IMR-90 (cell line): Measurements from ENCODE around the gene CLEC20A. TPM values are rescaled to one million over a fixed set of nuclear protein-coding genes. Genes with fewer than 3 reads are reported as not detected.
A peak's percentile ranks its signal among the peaks of the same experiment; 100 is the strongest.

ENCODE experiments used
- ATAC-seq: fragments of 200-7000 bp; cut with Tn5 transposase; 2 replicates; pipeline ENCODE4 v1.9.1; 2020; ENCODE audit warnings: low read depth, mild to moderate bottlenecking, moderate library complexity
- BruUV-seq: library from RNA; stranded (reverse); fragments of 400-500 nt; replicated peaks from 2 replicates; lab custom pipeline; 2021; lab: Mats Ljungman, UMichigan
- CTCF ChIA-PET: fragments of 300-600 bp; formaldehyde crosslinking; extraction: SDS; loops from one replicate; lab custom pipeline; 2021; ENCODE audit warnings: antibody characterized with exemption; lab: Yijun Ruan, JAX
- POLR2A ChIA-PET: fragments of 300-600 bp; sonication (Branson Sonifier 250); formaldehyde crosslinking; loops from one replicate; lab custom pipeline; 2022; ENCODE audit warnings: antibody characterized with exemption; ENCODE audit not compliant: unreplicated experiment; lab: Charles Lee
- DNase-seq: peaks from one replicate; pipeline ENCODE4 v3.0.0; 2013
- H2AFZ ChIP-seq: replicated peaks from 2 replicates; pipeline ENCODE3; 2013; ENCODE audit warnings: low read length, mild to moderate bottlenecking; ENCODE audit not compliant: poor library complexity
- H2AK5ac ChIP-seq: 2 replicates; pipeline ENCODE4 v1.6.1; 2013; ENCODE audit warnings: low read depth, low read length, inconsistent platforms
- H2AK9ac ChIP-seq: replicated peaks from 2 replicates; pipeline ENCODE3; 2013; ENCODE audit warnings: mild to moderate bottlenecking, low read depth, low read length, moderate library complexity; ENCODE audit not compliant: poor library complexity
- H2BK120ac ChIP-seq: 2 replicates; pipeline ENCODE4 v1.6.1; 2013; ENCODE audit warnings: low read depth, low read length, inconsistent platforms
- H2BK15ac ChIP-seq: 3 replicates; pipeline ENCODE4 v1.6.1; 2013; ENCODE audit warnings: low read depth, low read length, inconsistent platforms
- H2BK20ac ChIP-seq: 2 replicates; pipeline ENCODE4 v1.6.1; 2013; ENCODE audit warnings: low read depth, mild to moderate bottlenecking, inconsistent platforms, low read length, moderate library complexity
- H2BK5ac ChIP-seq: 2 replicates; pipeline ENCODE4 v1.6.1; 2013; ENCODE audit warnings: mild to moderate bottlenecking, low read depth, low read length, inconsistent platforms; ENCODE audit not compliant: poor library complexity, severe bottlenecking
- H3K14ac ChIP-seq: replicated peaks from 2 replicates; pipeline ENCODE4 v1.6.1; 2013; ENCODE audit warnings: low read depth, low read length, inconsistent platforms
- H3K18ac ChIP-seq: 2 replicates; pipeline ENCODE4 v1.6.1; 2013; ENCODE audit warnings: low read depth, low read length, control low read depth
- H3K23ac ChIP-seq: 2 replicates; pipeline ENCODE4 v1.6.1; 2013; ENCODE audit warnings: low read depth, low read length, inconsistent platforms
- H3K27ac ChIP-seq: 2 replicates; pipeline ENCODE4 v1.5.1; 2013; ENCODE audit warnings: mild to moderate bottlenecking, control low read depth, low read length; ENCODE audit not compliant: insufficient read depth
- H3K27me3 ChIP-seq: 2 replicates; pipeline ENCODE4 v1.6.1; 2013; ENCODE audit warnings: low read length; ENCODE audit not compliant: control insufficient read depth, insufficient read depth
- H3K36me3 ChIP-seq: 2 replicates; pipeline ENCODE4 v1.6.1; 2013; ENCODE audit warnings: low read length, mixed read lengths; ENCODE audit not compliant: control insufficient read depth, insufficient read depth
- H3K4ac ChIP-seq: 2 replicates; pipeline ENCODE4 v1.6.1; 2013; ENCODE audit warnings: low read depth, low read length, inconsistent platforms
- H3K4me1 ChIP-seq: 2 replicates; pipeline ENCODE4 v1.6.1; 2013; ENCODE audit warnings: low read length, mixed read lengths; ENCODE audit not compliant: control insufficient read depth, insufficient read depth
- H3K4me2 ChIP-seq: 2 replicates; pipeline ENCODE4 v1.6.1; 2013; ENCODE audit warnings: low read depth, mild to moderate bottlenecking, control low read depth, low read length, moderate library complexity
- H3K4me3 ChIP-seq: 2 replicates; pipeline ENCODE4 v1.5.1; 2013; ENCODE audit warnings: low read depth, mild to moderate bottlenecking, control low read depth, low read length, moderate library complexity; ENCODE audit not compliant: insufficient read depth
- H3K56ac ChIP-seq: 2 replicates; pipeline ENCODE4 v1.6.1; 2013; ENCODE audit warnings: low read length, inconsistent platforms; ENCODE audit not compliant: insufficient read depth; ENCODE audit errors: extremely low read depth
- H3K79me1 ChIP-seq, 2 experiments: 2 replicates each; pipeline ENCODE4 v1.6.1; 2013; ENCODE audit warnings: low read length in 2 of 2, inconsistent platforms in 1 of 2, low read depth in 1 of 2
- H3K9ac ChIP-seq: 2 replicates; pipeline ENCODE4 v1.6.1; 2013; ENCODE audit warnings: low read depth, low read length, control low read depth
- H3K9me1 ChIP-seq: 2 replicates; pipeline ENCODE4 v1.6.1; 2013; ENCODE audit warnings: low read length, inconsistent platforms; ENCODE audit not compliant: insufficient read depth
- H3K9me3 ChIP-seq: 2 replicates; pipeline ENCODE4 v1.6.1; 2013; ENCODE audit warnings: low read length; ENCODE audit not compliant: control insufficient read depth, insufficient read depth
- H4K20me1 ChIP-seq: 2 replicates; pipeline ENCODE4 v1.6.1; 2013; ENCODE audit warnings: low read length, inconsistent platforms; ENCODE audit not compliant: insufficient read depth
- H4K5ac ChIP-seq: 2 replicates; pipeline ENCODE4 v1.6.1; 2013; ENCODE audit warnings: mild to moderate bottlenecking, low read depth, low read length, control low read depth
- H4K8ac ChIP-seq, 2 experiments: 2 replicates each; pipeline ENCODE4 v1.6.1; 2013; ENCODE audit warnings: low read depth in 2 of 2, low read length in 2 of 2, control low read depth in 1 of 2, inconsistent platforms in 1 of 2
- H4K91ac ChIP-seq: 2 replicates; pipeline ENCODE4 v1.6.1; 2013; ENCODE audit warnings: low read depth, low read length, inconsistent platforms; ENCODE audit not compliant: insufficient read depth
- BHLHE40 ChIP-seq: fragments of 150-350 bp; IDR thresholded peaks from 2 replicates; pipeline ENCODE4 v1.6.1; 2016; ENCODE audit warnings: mild to moderate bottlenecking, low read depth, low read length
- CEBPB ChIP-seq: IDR thresholded peaks from 2 replicates; pipeline ENCODE4 v1.6.1; 2012; ENCODE audit warnings: low read depth, low read length, improper control_type of control experiment
- CHD1 ChIP-seq: IDR thresholded peaks from 2 replicates; pipeline ENCODE4 v1.6.1; 2012; ENCODE audit warnings: low read depth, low read length, improper control_type of control experiment
- CTCF ChIP-seq: conservative IDR thresholded peaks from 2 replicates; pipeline ENCODE4 v1.5.1; 2012; ENCODE audit warnings: mild to moderate bottlenecking, low read depth, low read length, improper control_type of control experiment
- FOS ChIP-seq: fragments of 150-350 bp; IDR thresholded peaks from 2 replicates; pipeline ENCODE4 v1.6.1; 2016; ENCODE audit warnings: low read depth, low read length
- MAFK ChIP-seq: IDR thresholded peaks from 2 replicates; pipeline ENCODE4 v1.6.1; 2012; ENCODE audit warnings: low read depth, low read length, improper control_type of control experiment
- MAZ ChIP-seq: IDR thresholded peaks from 2 replicates; pipeline ENCODE4 v1.6.1; 2012; ENCODE audit warnings: low read depth, mild to moderate bottlenecking, low read length, improper control_type of control experiment, moderate library complexity, borderline replicate concordance
- MXI1 ChIP-seq: IDR thresholded peaks from 2 replicates; pipeline ENCODE4 v1.6.1; 2012; ENCODE audit warnings: low read depth, mild to moderate bottlenecking, low read length, moderate library complexity, borderline replicate concordance
- POLR2A ChIP-seq: IDR thresholded peaks from 2 replicates; pipeline ENCODE4 v1.6.1; 2012; ENCODE audit warnings: mild to moderate bottlenecking, low read depth, low read length
- RAD21 ChIP-seq: IDR thresholded peaks from 2 replicates; pipeline ENCODE4 v1.6.1; 2012; ENCODE audit warnings: low read length, improper control_type of control experiment
- RCOR1 ChIP-seq: IDR thresholded peaks from 2 replicates; pipeline ENCODE4 v1.6.1; 2012; ENCODE audit warnings: mild to moderate bottlenecking, low read length, improper control_type of control experiment; ENCODE audit not compliant: insufficient replicate concordance
- WGBS, 2 experiments: methylation state at CpG; one replicate each; pipeline versions ENCODE4 v1.1.5 to v1.1.7; 2013; ENCODE audit warnings: missing lambda C conversion rate in 2 of 2; ENCODE audit not compliant: insufficient read length in 1 of 2; ENCODE audit errors: extremely low coverage in 2 of 2; 5-methylcytosine and 5-hydroxymethylcytosine counted together
- dilution Hi-C: fragments of 300-500 bp; cut with HindIII; formaldehyde crosslinking; loops from one replicate; pipeline ENCODE4 v1.14.3; 2018; ENCODE audit warnings: low sequenced_read_pairs; ENCODE audit not compliant: unreplicated experiment
- in situ Hi-C: fragments of 300-500 bp; cut with MboI; formaldehyde crosslinking; loops from 3 replicates; pipeline ENCODE4 v1.14.3; 2019; ENCODE audit warnings: low sequenced_read_pairs, inconsistent platforms, mixed read lengths
- intact Hi-C: fragments of 100-400 bp; cut with micrococcal nuclease; formaldehyde crosslinking; loops from 2 replicates; pipeline ENCODE4 v1.10.0; 2022
- polyA plus RNA-seq, 3 experiments: library from polyadenylated mRNA; depleted of rRNA; stranded (reverse); fragments of >200 nt; gene quantifications; 2 replicates each; pipeline ENCODE4 v1.2.3, GENCODE V29; 2012; ENCODE audit warnings: low replicate concordance in 1 of 3
- total RNA-seq: library from RNA; depleted of rRNA; stranded (reverse); fragments of >200 nt; gene quantifications from 2 replicates; pipeline ENCODE4 v1.2.3, GENCODE V29; 2012
- TF ChIP-seq, protein P1 (sequence below): fragments of 150-350 bp; IDR thresholded peaks from 2 replicates; pipeline ENCODE4 v1.6.1; 2017; ENCODE audit warnings: mild to moderate bottlenecking, antibody characterized with exemption, low read length, low read depth

The CLEC20A gene
- total and polyA plus RNA-seq, 2 of the 4 experiments (the other 2 are of a cell fraction), result not detected

DNA sequence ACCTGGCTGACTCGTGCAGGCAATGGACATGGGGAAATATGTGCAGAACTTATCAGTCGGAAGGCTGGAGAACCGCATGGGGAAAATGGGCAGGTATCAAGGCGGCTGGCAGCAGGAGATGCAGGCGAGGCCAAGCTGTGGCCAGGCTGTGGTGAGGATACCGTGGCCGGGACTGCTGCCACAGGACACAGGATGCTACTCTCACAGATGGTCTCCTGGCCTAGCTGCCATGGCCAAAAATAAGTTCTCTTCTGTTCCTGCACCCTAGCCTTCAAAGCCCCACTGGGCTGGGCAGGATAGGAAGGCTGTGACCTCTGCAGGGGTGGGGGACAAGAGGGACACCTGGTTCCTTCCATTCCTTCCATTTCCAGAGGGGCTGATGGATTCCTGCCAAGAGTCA, 42.5 kb upstream of the CLEC20A start:
- Histone ChIP-seq H2AK5ac (peak overlapping the region; percentile 92), H3K4me2 (no peak overlapping the region), H3K18ac (peak overlapping the region; percentile 74), H2BK15ac (peak overlapping the region; percentile 51; the same call in 2 of the 3 replicates), H4K20me1 (peaks cover 4% of the 10 kb centered on the region; the same call in 1 of the 2 replicates), H3K9me3 (no peaks in the 10 kb centered on the region), H3K27me3 (no peaks in the 10 kb centered on the region), H3K36me3 (no peaks in the 10 kb centered on the region), H4K8ac (peak overlapping the region; percentile 27 to 91), H3K14ac (peak overlapping the region; percentile 88), H2BK5ac (peak overlapping the region; percentile 59), H3K4me3 (no peak overlapping the region), H4K5ac (peak overlapping the region; percentile 19), H3K4me1 (peaks cover 43% of the 10 kb centered on the region), H3K27ac (peak overlapping the region; percentile 36; the same call in 1 of the 2 replicates), H3K23ac (peak overlapping the region; percentile 48), H3K9ac (no peak overlapping the region), H3K79me1 (peaks cover 0 to 22% of the 10 kb centered on the region in 2 experiments; a peak in 3 of 4 replicates), H2AFZ (peak overlapping the region; percentile 70), H2BK20ac (peak overlapping the region; percentile 94), H3K4ac (peak overlapping the region; percentile 94), H3K9me1 (peaks cover 37% of the 10 kb centered on the region), H2BK120ac (peak overlapping the region; percentile 94), H2AK9ac (peak overlapping the region; percentile 3), H4K91ac (peak overlapping the region; percentile 93), H3K56ac (no peak overlapping the region)
- ChIA-PET POLR2A (no interaction called here), CTCF (interaction anchor here (0.7 to 2.9 kb wide), 2 partner anchors 464 to 529 kb away, joined by 3 to 12 read pairs; no protein-coding TSS in a partner anchor)
- dilution Hi-C loops (no loop called here), intact Hi-C loops (no loop called here), in situ Hi-C loops (loop anchor here (10.0 kb wide), 1 partner anchor 826 kb away; the partner anchor contains the start of gene AXDND1)
- no peak for ATAC-seq
- no TSS peak for BruUV-seq
- 100% methylated on average over 4 of the region's 7 CpGs; no CpG with 5 or more reads in 1 of the 2 experiments for WGBS, 2 experiments
- no peak for DNase-seq
- no peak for TF ChIP-seq MXI1
- no peak for TF ChIP-seq CHD1
- TF ChIP-seq CEBPB, result no peak
- TF ChIP-seq POLR2A, result no peak
- TF ChIP-seq MAZ, result no peak
- no peak for TF ChIP-seq RCOR1
- TF ChIP-seq, protein P1, sequence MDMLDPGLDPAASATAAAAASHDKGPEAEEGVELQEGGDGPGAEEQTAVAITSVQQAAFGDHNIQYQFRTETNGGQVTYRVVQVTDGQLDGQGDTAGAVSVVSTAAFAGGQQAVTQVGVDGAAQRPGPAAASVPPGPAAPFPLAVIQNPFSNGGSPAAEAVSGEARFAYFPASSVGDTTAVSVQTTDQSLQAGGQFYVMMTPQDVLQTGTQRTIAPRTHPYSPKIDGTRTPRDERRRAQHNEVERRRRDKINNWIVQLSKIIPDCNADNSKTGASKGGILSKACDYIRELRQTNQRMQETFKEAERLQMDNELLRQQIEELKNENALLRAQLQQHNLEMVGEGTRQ, result no peak
- TF ChIP-seq CTCF, result no peak
- no peak for TF ChIP-seq RAD21
- no peak for TF ChIP-seq BHLHE40
- no peak for TF ChIP-seq FOS
- TF ChIP-seq MAFK, result no peak
